Sigmoid colon (tissue), 7 donors: ENCODE results near the gene HEATR9. TPM values are rescaled to one million over a fixed set of nuclear protein-coding genes. Genes with fewer than 3 reads are reported as not detected.

Source experiments
- DNase-seq: peaks from one replicate; pipeline ENCODE4 v3.0.0-alpha.2; 2019
- H3K27ac ChIP-seq, 4 donors: fragments of 200-600 bp; sonication (generic); one replicate each; pipeline ENCODE4 v1.5.1; 2016 to 2019; ENCODE audit warnings: mild to moderate bottlenecking in 1 of 4
- H3K27me3 ChIP-seq, 3 donors: fragments of 200-600 bp; sonication (generic); one replicate each; pipeline ENCODE4 v1.5.1; 2019; ENCODE audit warnings: mild to moderate bottlenecking in 1 of 3
- H3K36me3 ChIP-seq, 4 donors: fragments of 200-600 bp; sonication (generic); one replicate each; pipeline ENCODE4 v1.5.1; 2016 to 2019
- H3K4me1 ChIP-seq, 4 donors: fragments of 200-600 bp; sonication (generic); one replicate each; pipeline ENCODE4 v1.5.1; 2017 to 2019
- H3K4me3 ChIP-seq, 4 donors: fragments of 200-600 bp; sonication (generic); one replicate each; pipeline ENCODE4 v1.5.1; 2017 to 2019; ENCODE audit warnings: mild to moderate bottlenecking in 2 of 4, moderate library complexity in 1 of 4
- H3K9me3 ChIP-seq, 4 donors: fragments of 200-600 bp in 3 of 4; sonication (generic) in 3 of 4; one replicate each; pipeline versions ENCODE4 v1.5.1 to v1.6.1; 2013 to 2019
- EP300 ChIP-seq, 4 donors: sonication (generic); formaldehyde crosslinking; IDR thresholded peaks; one replicate each; pipeline ENCODE4 v1.6.1; 2017; ENCODE audit warnings: antibody characterized with exemption in 4 of 4
- POLR2A ChIP-seq, 2 donors: fragments of 450-650 bp; IDR thresholded peaks; one replicate each; pipeline ENCODE4 v1.6.1; 2016; ENCODE audit warnings: antibody characterized with exemption in 2 of 2, mild to moderate bottlenecking in 2 of 2, moderate library complexity in 2 of 2
- POLR2AphosphoS5 ChIP-seq, 4 donors: sonication (generic); formaldehyde crosslinking; IDR thresholded peaks; one replicate each; pipeline ENCODE4 v1.6.1; 2017; ENCODE audit warnings: antibody characterized with exemption in 4 of 4
- WGBS, 2 donors: extraction: QIAGEN DNeasy Blood & Tissue Kit; methylation state at CpG; one replicate each; pipeline ENCODE4 v1.1.7; 2013; 5-methylcytosine and 5-hydroxymethylcytosine counted together
- intact Hi-C: fragments of 100-400 bp; cut with DNase I; formaldehyde crosslinking; loops from one replicate; pipeline ENCODE4 v1.15.1; 2023
- polyA plus RNA-seq, 3 donors: library from polyadenylated mRNA; stranded (reverse); fragments of 200-250 nt; gene quantifications; one replicate each; pipeline ENCODE4 v1.2.3, GENCODE V29; 2013
- total RNA-seq, 4 donors: library from RNA; depleted of rRNA; stranded (reverse); fragments of >200 nt; gene quantifications; one replicate each; pipeline ENCODE4 v1.1.0, GENCODE V29; 2016
- TF ChIP-seq, protein P1 (sequence below), 4 experiments: fragments of 450-650 bp in 3 of 4; fragments of 200-600 bp in 1 of 4; IDR thresholded peaks; one replicate each; pipeline ENCODE4 v1.5.1; 2016 to 2019; ENCODE audit warnings: antibody characterized with exemption in 4 of 4, mild to moderate bottlenecking in 3 of 4, moderate library complexity in 2 of 4
- donor health status: healthy with polysubstance abuse.
- donor health status: Bipolar disorder and iron deficiency.
- donor health status: healthy.

The HEATR9 gene
- total and polyA plus RNA-seq, 7 donors, result 0.06 TPM; not detected in 6

DNA sequence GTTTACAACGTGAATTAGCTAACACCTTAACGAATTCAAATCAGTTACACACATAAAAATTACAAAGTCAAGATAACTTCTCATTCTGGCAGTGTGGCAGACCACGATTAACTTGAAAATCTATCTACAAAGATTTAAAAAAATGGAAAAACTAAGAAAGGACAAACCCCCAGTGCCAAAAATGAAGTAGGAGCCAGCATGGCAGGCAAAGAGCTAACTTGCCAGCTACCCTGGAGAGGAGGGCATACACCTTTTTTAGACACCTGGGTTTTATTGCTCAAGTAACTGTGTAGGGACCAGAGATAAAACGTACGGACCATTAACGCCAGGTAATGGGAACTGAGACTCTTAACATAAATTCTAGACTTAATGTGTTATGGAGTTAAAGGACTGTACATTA lies 56.9 kb downstream of the HEATR9 start:
- 68 to 86% methylated on average over 6 of the region's 6 CpGs for WGBS, 2 donors
- Histone ChIP-seq H3K9me3 (no peaks in the 10 kb centered on the region), H3K27ac (no peak overlapping the region), H3K36me3 (peaks cover 0 to 6% (median 0%) of the 10 kb centered on the region in 4 donors), H3K4me3 (no peak overlapping the region), H3K27me3 (no peaks in the 10 kb centered on the region), H3K4me1 (peaks cover 0 to 57% (median 50%) of the 10 kb centered on the region in 4 donors)
- TF ChIP-seq EP300 (IDR thresholded peaks at IDR 0.05) (no peak), POLR2A (IDR thresholded peaks at IDR 0.05) (no peak), POLR2AphosphoS5 (IDR thresholded peaks at IDR 0.05) (no peak)
- TF ChIP-seq, protein P1, sequence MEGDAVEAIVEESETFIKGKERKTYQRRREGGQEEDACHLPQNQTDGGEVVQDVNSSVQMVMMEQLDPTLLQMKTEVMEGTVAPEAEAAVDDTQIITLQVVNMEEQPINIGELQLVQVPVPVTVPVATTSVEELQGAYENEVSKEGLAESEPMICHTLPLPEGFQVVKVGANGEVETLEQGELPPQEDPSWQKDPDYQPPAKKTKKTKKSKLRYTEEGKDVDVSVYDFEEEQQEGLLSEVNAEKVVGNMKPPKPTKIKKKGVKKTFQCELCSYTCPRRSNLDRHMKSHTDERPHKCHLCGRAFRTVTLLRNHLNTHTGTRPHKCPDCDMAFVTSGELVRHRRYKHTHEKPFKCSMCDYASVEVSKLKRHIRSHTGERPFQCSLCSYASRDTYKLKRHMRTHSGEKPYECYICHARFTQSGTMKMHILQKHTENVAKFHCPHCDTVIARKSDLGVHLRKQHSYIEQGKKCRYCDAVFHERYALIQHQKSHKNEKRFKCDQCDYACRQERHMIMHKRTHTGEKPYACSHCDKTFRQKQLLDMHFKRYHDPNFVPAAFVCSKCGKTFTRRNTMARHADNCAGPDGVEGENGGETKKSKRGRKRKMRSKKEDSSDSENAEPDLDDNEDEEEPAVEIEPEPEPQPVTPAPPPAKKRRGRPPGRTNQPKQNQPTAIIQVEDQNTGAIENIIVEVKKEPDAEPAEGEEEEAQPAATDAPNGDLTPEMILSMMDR (IDR thresholded peaks at IDR 0.05), result no peak
- intact Hi-C loops, result no loop called here
- no peak for DNase-seq

DNA sequence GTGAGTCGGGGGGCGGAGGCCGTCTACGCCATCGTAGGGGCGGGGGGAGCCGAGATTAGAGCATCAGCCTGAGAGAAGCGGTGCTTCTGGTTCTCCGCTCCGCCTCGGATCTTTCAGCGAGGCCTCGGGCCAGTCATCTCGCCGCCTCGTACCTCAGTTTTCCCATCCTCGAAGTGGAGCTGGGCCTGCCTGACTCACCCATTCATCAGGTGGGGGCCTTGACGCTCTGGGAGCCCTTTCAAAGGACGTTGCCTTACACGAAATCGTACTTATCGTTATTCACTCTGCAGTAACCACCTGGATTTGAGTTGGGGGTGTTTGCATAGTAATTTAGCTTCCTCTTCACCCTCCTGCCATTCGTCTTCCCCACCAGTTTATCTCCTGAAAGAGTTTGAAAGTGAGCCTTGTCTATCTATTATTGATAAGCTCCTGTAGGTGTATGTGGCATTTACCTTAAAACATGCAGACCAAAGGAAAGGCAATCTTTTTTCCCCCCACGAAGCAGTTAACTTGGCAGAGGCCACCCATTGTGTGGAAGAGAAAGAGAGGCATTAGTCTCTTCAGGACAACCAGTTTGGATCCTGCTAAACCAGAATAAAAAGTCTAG lies 58.7 kb downstream of the HEATR9 start:
- DNase-seq, result no peak
- H3K36me3 ChIP-seq, result no peaks in the 10 kb centered on the region
- H3K27me3 ChIP-seq, result no peaks in the 10 kb centered on the region
- H3K4me1 ChIP-seq, result peaks cover 0 to 45% (median 37%) of the 10 kb centered on the region in 4 donors
- H3K9me3 ChIP-seq, result no peaks in the 10 kb centered on the region
- H3K27ac ChIP-seq, result peak overlapping the region; percentile 90 to 98 (median 94)
- WGBS, 2 donors, result 0% methylated on average over 24 of the region's 24 CpGs
- TF ChIP-seq POLR2A (IDR thresholded peaks at IDR 0.05), result no peak
- no peak for TF ChIP-seq POLR2AphosphoS5 (IDR thresholded peaks at IDR 0.05)
- no peak for TF ChIP-seq EP300 (IDR thresholded peaks at IDR 0.05)
- TF ChIP-seq, protein P1 (IDR thresholded peaks at IDR 0.05), result no peak
- intact Hi-C loops, result loop anchor here (1.0 to 5.0 kb wide), 2 partner anchors 46 to 223 kb away; partner anchors contain the start of gene AP2B1
- H3K4me3 ChIP-seq, result peak overlapping the region; percentile 83 to 89 (median 86)

DNA sequence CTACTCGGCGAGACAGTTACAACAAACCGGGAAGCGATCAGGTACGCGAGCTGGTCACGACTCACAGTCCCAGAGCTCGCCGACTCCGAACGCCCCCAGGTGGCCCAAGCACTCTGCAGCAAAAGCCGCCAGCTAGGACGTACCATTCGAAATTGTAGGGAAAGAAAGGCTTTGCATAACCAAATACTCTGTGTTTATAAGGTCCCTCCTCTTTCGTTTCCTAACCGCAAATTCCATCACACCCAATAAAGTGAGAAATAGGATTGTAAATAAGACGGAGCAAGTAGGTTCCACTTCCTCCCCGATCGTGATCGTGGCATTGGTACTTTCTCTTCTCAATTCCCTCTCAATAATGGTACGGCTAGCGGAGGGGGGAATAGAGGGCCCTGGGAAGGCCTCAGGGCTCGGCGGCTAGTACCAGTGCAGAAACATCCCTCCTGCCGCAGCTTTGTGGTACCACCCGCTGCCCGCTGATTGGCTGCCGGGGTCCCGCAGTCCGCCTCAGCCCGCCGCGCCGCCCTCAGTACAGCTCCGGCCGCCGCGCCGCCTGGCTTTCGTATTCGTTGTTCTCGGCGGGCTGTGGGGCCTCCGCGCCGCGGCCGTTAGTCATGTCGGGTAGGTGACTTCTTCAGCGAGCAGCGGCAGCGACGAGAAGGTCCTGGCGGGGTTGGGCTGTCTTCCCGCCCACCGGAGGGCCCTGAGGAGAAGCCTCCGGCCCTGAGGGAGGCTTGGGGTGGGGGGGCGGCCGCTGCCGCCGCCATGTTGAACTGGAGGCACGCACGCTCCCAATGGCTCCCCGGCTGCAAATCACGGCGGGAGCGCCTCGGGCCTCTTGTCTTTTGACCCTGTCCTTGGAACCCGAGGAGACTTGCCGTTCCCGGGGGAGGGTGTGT lies 59.5 kb downstream of the HEATR9 start, which contains the start of gene TAF15:
TAF15 (plus strand) TSS at position 523 of the 893 bp plus-strand sequence; CDS start at position 609, 86 bp downstream.
- intact Hi-C loops, result loop anchor here (1.0 to 5.0 kb wide), 2 partner anchors 45 to 222 kb away; partner anchors contain the start of gene AP2B1
- Histone ChIP-seq H3K27me3 (no peaks in the 10 kb centered on the region), H3K27ac (peak within 1 kb of the TSS; percentile 90 to 98 (median 94)), H3K4me1 (peaks cover 0 to 50% (median 35%) of the 10 kb centered on the region in 4 donors), H3K36me3 (no peaks in the 10 kb centered on the region), H3K9me3 (no peaks in the 10 kb centered on the region), H3K4me3 (peak within 1 kb of the TSS; percentile 83 to 89 (median 86))
- 1% methylated on average over 71 of the region's 71 CpGs for WGBS, 2 donors
- TF ChIP-seq POLR2AphosphoS5 (IDR thresholded peaks at IDR 0.05), result peak; percentile 99 to 100 (median 100)
- TF ChIP-seq EP300 (IDR thresholded peaks at IDR 0.05), result no peak
- TF ChIP-seq, protein P1 (IDR thresholded peaks at IDR 0.05), result peak; percentile 65 to 83 (median 74)
- peak; percentile 99 for TF ChIP-seq POLR2A (IDR thresholded peaks at IDR 0.05)
- DNase-seq, result peak; percentile 98

DNA sequence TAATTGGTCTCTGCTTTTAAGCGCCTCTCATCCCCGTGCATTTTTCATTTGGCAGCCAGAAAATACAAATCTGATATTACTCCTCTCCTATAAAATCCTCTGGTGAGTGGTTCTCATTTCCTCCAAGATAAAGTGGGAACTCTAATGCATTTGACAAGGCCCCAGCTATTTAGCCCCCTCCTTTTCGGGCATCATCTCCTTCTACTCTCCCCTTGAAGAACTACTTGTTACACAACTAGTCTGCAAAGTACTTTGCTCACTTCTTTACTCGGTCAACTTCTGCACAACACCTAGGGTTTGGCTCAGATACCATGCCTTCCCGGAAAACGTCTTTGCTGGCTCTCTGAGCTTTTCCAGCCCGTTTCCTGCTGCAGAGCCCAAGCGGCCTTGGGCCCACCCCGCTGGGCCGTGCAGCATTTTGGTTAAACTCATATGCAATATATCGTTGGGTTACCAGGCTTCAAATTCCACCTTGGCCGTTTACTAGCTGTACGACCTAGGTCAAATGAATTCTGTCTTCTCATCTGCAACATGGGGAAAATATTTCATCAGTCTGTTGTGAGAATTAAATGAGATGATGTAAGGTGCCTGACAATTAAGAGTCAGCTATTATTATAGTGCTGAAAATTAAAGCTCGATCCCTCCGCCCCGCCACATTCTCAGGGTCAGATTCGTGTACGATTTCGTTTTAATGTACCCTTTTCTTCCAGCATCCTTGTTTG lies 60.3 kb downstream of the HEATR9 start:
- peak overlapping the region; percentile 83 to 89 (median 86) for H3K4me3 ChIP-seq
- H3K36me3 ChIP-seq, result no peaks in the 10 kb centered on the region
- 23 to 32% methylated on average over 19 of the region's 19 CpGs for WGBS, 2 donors
- H3K4me1 ChIP-seq, result peaks cover 0 to 50% (median 36%) of the 10 kb centered on the region in 4 donors
- intact Hi-C loops, result loop anchor here (5.0 kb wide), 1 partner anchor 221 kb away; the partner anchor contains the start of gene AP2B1
- peak overlapping the region; percentile 90 to 98 (median 94) for H3K27ac ChIP-seq
- TF ChIP-seq, protein P1 (IDR thresholded peaks at IDR 0.05), result no peak
- TF ChIP-seq POLR2A (IDR thresholded peaks at IDR 0.05) (no peak), EP300 (IDR thresholded peaks at IDR 0.05) (no peak), POLR2AphosphoS5 (IDR thresholded peaks at IDR 0.05) (no peak)
- no peaks in the 10 kb centered on the region for H3K9me3 ChIP-seq
- no peak for DNase-seq
- H3K27me3 ChIP-seq, result no peaks in the 10 kb centered on the region
